ENCODE data around the gene AOPEP.

DNA sequence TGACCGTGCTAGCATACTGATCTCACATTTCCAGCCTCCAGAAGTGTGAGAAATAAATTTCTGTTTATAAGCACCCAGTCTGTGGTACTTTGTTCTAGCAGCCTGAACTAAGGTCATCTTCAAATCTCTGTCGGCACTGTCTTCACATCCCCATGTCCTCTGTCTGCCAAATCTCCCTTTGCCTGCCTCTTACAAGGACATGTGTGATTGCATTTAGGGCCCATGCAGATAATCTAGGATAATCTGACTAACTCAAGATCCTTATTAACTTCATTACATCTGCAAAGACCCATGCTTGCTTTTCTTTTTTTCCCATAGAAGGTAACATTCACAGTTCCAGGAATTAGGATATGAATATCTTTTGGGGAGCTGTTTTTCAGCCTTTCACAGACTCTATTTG is 132.7 kb downstream of the AOPEP start:
- TF ChIP-seq, protein P1, sequence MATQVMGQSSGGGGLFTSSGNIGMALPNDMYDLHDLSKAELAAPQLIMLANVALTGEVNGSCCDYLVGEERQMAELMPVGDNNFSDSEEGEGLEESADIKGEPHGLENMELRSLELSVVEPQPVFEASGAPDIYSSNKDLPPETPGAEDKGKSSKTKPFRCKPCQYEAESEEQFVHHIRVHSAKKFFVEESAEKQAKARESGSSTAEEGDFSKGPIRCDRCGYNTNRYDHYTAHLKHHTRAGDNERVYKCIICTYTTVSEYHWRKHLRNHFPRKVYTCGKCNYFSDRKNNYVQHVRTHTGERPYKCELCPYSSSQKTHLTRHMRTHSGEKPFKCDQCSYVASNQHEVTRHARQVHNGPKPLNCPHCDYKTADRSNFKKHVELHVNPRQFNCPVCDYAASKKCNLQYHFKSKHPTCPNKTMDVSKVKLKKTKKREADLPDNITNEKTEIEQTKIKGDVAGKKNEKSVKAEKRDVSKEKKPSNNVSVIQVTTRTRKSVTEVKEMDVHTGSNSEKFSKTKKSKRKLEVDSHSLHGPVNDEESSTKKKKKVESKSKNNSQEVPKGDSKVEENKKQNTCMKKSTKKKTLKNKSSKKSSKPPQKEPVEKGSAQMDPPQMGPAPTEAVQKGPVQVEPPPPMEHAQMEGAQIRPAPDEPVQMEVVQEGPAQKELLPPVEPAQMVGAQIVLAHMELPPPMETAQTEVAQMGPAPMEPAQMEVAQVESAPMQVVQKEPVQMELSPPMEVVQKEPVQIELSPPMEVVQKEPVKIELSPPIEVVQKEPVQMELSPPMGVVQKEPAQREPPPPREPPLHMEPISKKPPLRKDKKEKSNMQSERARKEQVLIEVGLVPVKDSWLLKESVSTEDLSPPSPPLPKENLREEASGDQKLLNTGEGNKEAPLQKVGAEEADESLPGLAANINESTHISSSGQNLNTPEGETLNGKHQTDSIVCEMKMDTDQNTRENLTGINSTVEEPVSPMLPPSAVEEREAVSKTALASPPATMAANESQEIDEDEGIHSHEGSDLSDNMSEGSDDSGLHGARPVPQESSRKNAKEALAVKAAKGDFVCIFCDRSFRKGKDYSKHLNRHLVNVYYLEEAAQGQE (IDR thresholded peaks at IDR 0.05; ENCODE audit: borderline replicate concordance), result no peak
- TF ChIP-seq EZH2 (IDR thresholded peaks at IDR 0.05; ENCODE audit: borderline replicate concordance, insufficient read depth, low read length, poor library complexity, severe bottlenecking), result no peak
- TF ChIP-seq SMC3 (conservative IDR thresholded peaks at IDR 0.05; ENCODE audit: poor library complexity), result no peak
- no peak for TF ChIP-seq POLR2AphosphoS5 (IDR thresholded peaks at IDR 0.05)
- TF ChIP-seq, protein P2, sequence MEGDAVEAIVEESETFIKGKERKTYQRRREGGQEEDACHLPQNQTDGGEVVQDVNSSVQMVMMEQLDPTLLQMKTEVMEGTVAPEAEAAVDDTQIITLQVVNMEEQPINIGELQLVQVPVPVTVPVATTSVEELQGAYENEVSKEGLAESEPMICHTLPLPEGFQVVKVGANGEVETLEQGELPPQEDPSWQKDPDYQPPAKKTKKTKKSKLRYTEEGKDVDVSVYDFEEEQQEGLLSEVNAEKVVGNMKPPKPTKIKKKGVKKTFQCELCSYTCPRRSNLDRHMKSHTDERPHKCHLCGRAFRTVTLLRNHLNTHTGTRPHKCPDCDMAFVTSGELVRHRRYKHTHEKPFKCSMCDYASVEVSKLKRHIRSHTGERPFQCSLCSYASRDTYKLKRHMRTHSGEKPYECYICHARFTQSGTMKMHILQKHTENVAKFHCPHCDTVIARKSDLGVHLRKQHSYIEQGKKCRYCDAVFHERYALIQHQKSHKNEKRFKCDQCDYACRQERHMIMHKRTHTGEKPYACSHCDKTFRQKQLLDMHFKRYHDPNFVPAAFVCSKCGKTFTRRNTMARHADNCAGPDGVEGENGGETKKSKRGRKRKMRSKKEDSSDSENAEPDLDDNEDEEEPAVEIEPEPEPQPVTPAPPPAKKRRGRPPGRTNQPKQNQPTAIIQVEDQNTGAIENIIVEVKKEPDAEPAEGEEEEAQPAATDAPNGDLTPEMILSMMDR (IDR thresholded peaks at IDR 0.05; ENCODE audit: poor library complexity, severe bottlenecking), result no peak
- TF ChIP-seq TAF1 (IDR thresholded peaks at IDR 0.05; ENCODE audit: low read depth), result no peak
- no peak for TF ChIP-seq MXI1 (conservative IDR thresholded peaks at IDR 0.05; ENCODE audit: poor library complexity, severe bottlenecking)
- no peak for TF ChIP-seq RAD21 (conservative IDR thresholded peaks at IDR 0.05)
- TF ChIP-seq EP300 (conservative IDR thresholded peaks at IDR 0.05; ENCODE audit: poor library complexity, severe bottlenecking), result no peak
